Effector memory CD8-positive, alpha-beta T cell (primary cell): ENCODE measurements around the gene CIAO2A.
"Not testable (repeated sequence)": the region's sequence is repeated elsewhere in the genome, so short reads cannot be mapped to it uniquely, and the experiment has no call there.

ENCODE experiments used
- ATAC-seq: fragments of 150-1000 bp; cut with Tn5 transposase; replicated peaks from 2 replicates; pipeline ENCODE4 v1.10.0; 2021; ENCODE audit warnings: mild to moderate bottlenecking, moderate library complexity
- DNase-seq, 3 experiments: peaks; one replicate each; pipeline ENCODE4 v3.0.0; 2021
- H3K27ac Mint-ChIP-seq, 2 donors: one replicate each; pipeline ENCODE4 v1.8.0; 2022; ENCODE audit warnings: mild to moderate bottlenecking in 2 of 2, mixed read lengths in 2 of 2, moderate library complexity in 2 of 2
- H3K27me3 Mint-ChIP-seq, 2 donors: one replicate each; pipeline ENCODE4 v1.8.0; 2022; ENCODE audit warnings: mixed read lengths in 2 of 2
- H3K36me3 Mint-ChIP-seq: one replicate; pipeline ENCODE4 v1.8.0; 2022; ENCODE audit warnings: mild to moderate bottlenecking, moderate library complexity, mixed read lengths; ENCODE audit not compliant: insufficient read depth
- H3K4me1 Mint-ChIP-seq, 2 donors: one replicate each; pipeline ENCODE4 v1.8.0; 2022; ENCODE audit warnings: low read depth in 2 of 2, mixed read lengths in 2 of 2
- H3K4me3 Mint-ChIP-seq, 2 donors: one replicate each; pipeline ENCODE4 v1.8.0; 2022; ENCODE audit warnings: mild to moderate bottlenecking in 2 of 2, mixed read lengths in 2 of 2, moderate library complexity in 2 of 2
- H3K9me3 Mint-ChIP-seq, 2 donors: one replicate each; pipeline ENCODE4 v1.8.0; 2022; ENCODE audit warnings: mixed read lengths in 2 of 2

Gene CIAO2A

GRCh38 chr15:64102497-64102896 lies 8.9 kb upstream of the CIAO2A start:
- ATAC-seq (no peak), DNase-seq (no peak)
- Mint-ChIP-seq H3K36me3 (peaks cover 12% of the 10 kb centered on the region), H3K4me3 (no peak overlapping the region), H3K27me3 (no peaks in the 10 kb centered on the region), H3K9me3 (no peaks in the 10 kb centered on the region), H3K4me1 (peaks cover 19 to 48% of the 10 kb centered on the region in 2 donors), H3K27ac (no peak overlapping the region)

GRCh38 chr15:64100958-64101357 lies 7.3 kb upstream of the CIAO2A start:
- ATAC-seq (no peak), DNase-seq (no peak)
- no peaks in the 10 kb centered on the region for H3K9me3 Mint-ChIP-seq
- H3K36me3 Mint-ChIP-seq = peaks cover 9% of the 10 kb centered on the region
- H3K27me3 Mint-ChIP-seq = no peaks in the 10 kb centered on the region
- peaks cover 22 to 60% of the 10 kb centered on the region in 2 donors for H3K4me1 Mint-ChIP-seq
- H3K27ac Mint-ChIP-seq = no peak overlapping the region
- H3K4me3 Mint-ChIP-seq = no peak overlapping the region

- ATAC-seq (no peak), DNase-seq (no peak)
- no peaks in the 10 kb centered on the region for H3K9me3 Mint-ChIP-seq
- H3K36me3 Mint-ChIP-seq = peaks cover 13% of the 10 kb centered on the region
- H3K27me3 Mint-ChIP-seq = no peaks in the 10 kb centered on the region
- no peak overlapping the region for H3K27ac Mint-ChIP-seq
- H3K4me3 Mint-ChIP-seq = no peak overlapping the region
- peaks cover 35 to 74% of the 10 kb centered on the region in 2 donors for H3K4me1 Mint-ChIP-seq
These were observed 5.7 kb upstream of the CIAO2A start for GRCh38 chr15:64099379-64099778.

- DNase-seq = no peak
- peak overlapping the region; percentile 100 for H3K4me3 Mint-ChIP-seq
- ATAC-seq = no peak
- H3K4me1 Mint-ChIP-seq = peaks cover 51 to 86% of the 10 kb centered on the region in 2 donors
- no peaks in the 10 kb centered on the region for H3K27me3 Mint-ChIP-seq
- H3K9me3 Mint-ChIP-seq = no peaks in the 10 kb centered on the region
- peak overlapping the region; percentile 96 to 98 for H3K27ac Mint-ChIP-seq
- H3K36me3 Mint-ChIP-seq = peaks cover 15% of the 10 kb centered on the region
These were observed 3.2 kb upstream of the CIAO2A start for GRCh38 chr15:64096668-64097384.

- Mint-ChIP-seq H3K27me3 (no peaks in the 10 kb centered on the region), H3K27ac (peak within 1 kb of the TSS; percentile 96 to 98), H3K36me3 (peaks cover 18% of the 10 kb centered on the region), H3K4me1 (peaks cover 48 to 80% of the 10 kb centered on the region in 2 donors), H3K9me3 (no peaks in the 10 kb centered on the region), H3K4me3 (peak within 1 kb of the TSS; percentile 100)
- DNase-seq (peak; percentile 94 to 96 (median 96)), ATAC-seq (peak; percentile 72)
These were observed 2.4 kb upstream of the CIAO2A start, which contains the start of gene SNX1 for GRCh38 chr15:64095795-64096667. Gene SNX1, plus strand, starts transcription at chr15:64095982. Its CDS starts 32 bp downstream, at chr15:64096014.

GRCh38 chr15:64095431-64095794 lies 1.8 kb upstream of the CIAO2A start:
- Mint-ChIP-seq H3K36me3 (peaks cover 18% of the 10 kb centered on the region), H3K4me1 (peaks cover 52 to 79% of the 10 kb centered on the region in 2 donors), H3K4me3 (peak overlapping the region; percentile 100), H3K9me3 (no peaks in the 10 kb centered on the region), H3K27me3 (no peaks in the 10 kb centered on the region), H3K27ac (peak overlapping the region; percentile 96 to 98)
- DNase-seq (no peak), ATAC-seq (no peak)

- Mint-ChIP-seq H3K27me3 (no peaks in the 10 kb centered on the region), H3K4me1 (peaks cover 54 to 79% of the 10 kb centered on the region in 2 donors), H3K36me3 (peaks cover 18% of the 10 kb centered on the region), H3K4me3 (peak overlapping the region; percentile 100), H3K9me3 (no peaks in the 10 kb centered on the region), H3K27ac (peak overlapping the region; percentile 99 to 100)
- DNase-seq (peak; percentile 26 to 34 (median 27)), ATAC-seq (peak; percentile 8)
These were observed 593 bp downstream of the CIAO2A start for GRCh38 chr15:64092864-64093626.

- Mint-ChIP-seq H3K4me3 (peak overlapping the region; percentile 100), H3K9me3 (no peaks in the 10 kb centered on the region), H3K36me3 (peaks cover 22% of the 10 kb centered on the region), H3K27ac (peak overlapping the region; percentile 99 to 100), H3K4me1 (peaks cover 49 to 71% of the 10 kb centered on the region in 2 donors), H3K27me3 (no peaks in the 10 kb centered on the region)
- no peak for DNase-seq
- no peak for ATAC-seq
These were observed 1.4 kb downstream of the CIAO2A start for GRCh38 chr15:64092075-64092820.

GRCh38 chr15:64090527-64090926 lies 3.1 kb downstream of the CIAO2A start:
- DNase-seq (no peak), ATAC-seq (no peak)
- H3K27ac Mint-ChIP-seq = no peak overlapping the region
- peaks cover 39 to 53% of the 10 kb centered on the region in 2 donors for H3K4me1 Mint-ChIP-seq
- no peak overlapping the region for H3K4me3 Mint-ChIP-seq
- peaks cover 26% of the 10 kb centered on the region for H3K36me3 Mint-ChIP-seq
- H3K9me3 Mint-ChIP-seq = no peaks in the 10 kb centered on the region
- H3K27me3 Mint-ChIP-seq = no peaks in the 10 kb centered on the region

GRCh38 chr15:64089543-64090280 lies 3.9 kb downstream of the CIAO2A start:
- H3K27ac Mint-ChIP-seq = no peak overlapping the region
- no peak for ATAC-seq
- H3K27me3 Mint-ChIP-seq = no peaks in the 10 kb centered on the region

GRCh38 chr15:64082757-64083156 lies 10.9 kb downstream of the CIAO2A start:
- DNase-seq = no peak
- Mint-ChIP-seq H3K36me3 (peaks cover 26% of the 10 kb centered on the region), H3K27me3 (no peaks in the 10 kb centered on the region), H3K9me3 (no peaks in the 10 kb centered on the region), H3K4me3 (no peak overlapping the region), H3K4me1 (no peaks in the 10 kb centered on the region), H3K27ac (no peak overlapping the region)
- no peak for ATAC-seq

More at GRCh38 chr15:64089543-64090280, 3.9 kb downstream of the CIAO2A start:
- Mint-ChIP-seq H3K36me3 (peaks cover 29% of the 10 kb centered on the region), H3K4me1 (peaks cover 32 to 46% of the 10 kb centered on the region in 2 donors), H3K4me3 (no peak overlapping the region), H3K9me3 (no peaks in the 10 kb centered on the region)
- DNase-seq = no peak

GRCh38 chr15:64073496-64073895 lies 20.1 kb downstream of the CIAO2A start:
- H3K9me3 Mint-ChIP-seq, DNase-seq, H3K27ac Mint-ChIP-seq, ATAC-seq, H3K4me3 Mint-ChIP-seq, H3K27me3 Mint-ChIP-seq, H3K4me1 Mint-ChIP-seq: not testable (repeated sequence)
- H3K36me3 Mint-ChIP-seq = peaks cover 22% of the 10 kb centered on the region
